Stimulated activated CD4-positive, alpha-beta T cell treated with anti-CD3 and anti-CD28 coated beads, Interleukin-15, amount 100 ng/mL, for 1 hour (primary cell): Measurements from ENCODE around the gene ARMH1.

Experiments
- DNase-seq, 2 donors: peaks; one replicate each; pipeline ENCODE4 v3.0.0-alpha.2; 2020; ENCODE audit warnings: low read depth in 1 of 2, low spot score in 1 of 2

Gene ARMH1

GRCh38 chr1:44644806-44645205, 29.7 kb upstream of the ARMH1 start:
- no peak for DNase-seq

GRCh38 chr1:44645476-44646244, 28.9 kb upstream of the ARMH1 start:
- no peak for DNase-seq

- DNase-seq: no peak
These were observed 28.0 kb upstream of the ARMH1 start for GRCh38 chr1:44646261-44647110.

- no peak for DNase-seq
These were observed 26.6 kb upstream of the ARMH1 start for GRCh38 chr1:44647896-44648295.

GRCh38 chr1:44648529-44649250, 25.8 kb upstream of the ARMH1 start:
- no peak for DNase-seq

GRCh38 chr1:44649788-44650158, 24.7 kb upstream of the ARMH1 start:
- no peak for DNase-seq

- no peak for DNase-seq
These were observed 24.2 kb upstream of the ARMH1 start for GRCh38 chr1:44650159-44650831.

GRCh38 chr1:44651069-44651468, 23.4 kb upstream of the ARMH1 start:
- no peak for DNase-seq

GRCh38 chr1:44652445-44653106, 21.9 kb upstream of the ARMH1 start:
- peak; percentile 59 to 67 for DNase-seq

- no peak for DNase-seq
These were observed 21.2 kb upstream of the ARMH1 start for GRCh38 chr1:44653107-44653964.

- no peak for DNase-seq
These were observed 19.8 kb upstream of the ARMH1 start for GRCh38 chr1:44654621-44655187.

- DNase-seq: no peak
These were observed 18.9 kb upstream of the ARMH1 start for GRCh38 chr1:44655609-44656008.

- no peak for DNase-seq
These were observed 14.9 kb upstream of the ARMH1 start for GRCh38 chr1:44659566-44659965.

GRCh38 chr1:44660176-44660575, 14.3 kb upstream of the ARMH1 start:
- DNase-seq: no peak

GRCh38 chr1:44661781-44662682, 12.5 kb upstream of the ARMH1 start:
- no peak for DNase-seq

- DNase-seq: no peak
These were observed 11.9 kb upstream of the ARMH1 start for GRCh38 chr1:44662683-44663030.

- no peak for DNase-seq
These were observed 11.1 kb upstream of the ARMH1 start for GRCh38 chr1:44663417-44663816.

- DNase-seq: peak in 1 of 2 donors; percentile 11
These were observed 9.7 kb upstream of the ARMH1 start for GRCh38 chr1:44664730-44665370.
